SU-DHL-6 (cell line): ENCODE data around the gene HMCES.

Source experiments
- CTCF ChIP-seq: fragments of 200-600 bp; sonication (generic); IDR thresholded peaks from one replicate; pipeline ENCODE4 v1.5.1; 2017; ENCODE audit warnings: antibody characterized with exemption, mild to moderate bottlenecking, low read length, moderate library complexity; ENCODE audit not compliant: insufficient read depth, poor library complexity, severe bottlenecking
- EZH2phosphoT487 ChIP-seq: fragments of 200-600 bp; sonication (generic), shearing (Covaris generic); conservative IDR thresholded peaks from 2 replicates; pipeline ENCODE4 v1.6.1; 2018; ENCODE audit warnings: mild to moderate bottlenecking, antibody characterized with exemption, low read length, moderate library complexity, mixed read lengths

GRCh38 chr3:129280183-129280582 lies 1.5 kb downstream of the HMCES start:
- TF ChIP-seq CTCF (no peak), EZH2phosphoT487 (no peak)
